A673 (cell line): ENCODE results near the gene ZC3H18.

Experiments
- EZH2 ChIP-seq: fragments of 200-600 bp; sonication (generic); IDR thresholded peaks from 2 replicates; pipeline ENCODE4 v1.6.1; 2017; ENCODE audit warnings: borderline replicate concordance, low read depth, mild to moderate bottlenecking, mixed read lengths, antibody characterized with exemption, low read length; ENCODE audit not compliant: poor library complexity, severe bottlenecking
- TF ChIP-seq, protein P1 (sequence below): fragments of 300-800, 200-600 bp; sonication (generic); conservative IDR thresholded peaks from 2 replicates; pipeline ENCODE4 v1.5.1; 2017; ENCODE audit warnings: low read depth, mild to moderate bottlenecking, antibody characterized with exemption, low read length, moderate library complexity, mixed read lengths

DNA sequence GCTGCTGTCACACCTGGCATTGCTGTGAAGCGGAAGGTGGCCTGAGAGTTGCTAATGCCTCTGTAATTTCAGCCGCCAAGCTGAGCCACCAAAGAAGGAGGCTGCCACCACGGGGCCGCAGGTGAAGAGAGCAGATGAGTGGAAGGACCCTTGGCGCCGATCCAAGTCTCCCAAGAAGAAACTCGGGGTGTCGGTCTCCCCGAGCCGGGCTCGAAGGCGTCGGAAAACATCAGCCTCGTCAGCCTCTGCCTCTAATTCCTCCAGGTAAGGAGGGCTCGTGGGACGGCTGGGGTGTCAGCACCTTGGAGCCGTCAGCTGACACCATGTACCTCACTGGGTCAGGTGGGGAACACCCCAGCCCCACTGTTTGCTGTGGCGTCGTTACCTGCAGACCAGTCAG is 51.9 kb downstream of the ZC3H18 start:
- TF ChIP-seq, protein P1, sequence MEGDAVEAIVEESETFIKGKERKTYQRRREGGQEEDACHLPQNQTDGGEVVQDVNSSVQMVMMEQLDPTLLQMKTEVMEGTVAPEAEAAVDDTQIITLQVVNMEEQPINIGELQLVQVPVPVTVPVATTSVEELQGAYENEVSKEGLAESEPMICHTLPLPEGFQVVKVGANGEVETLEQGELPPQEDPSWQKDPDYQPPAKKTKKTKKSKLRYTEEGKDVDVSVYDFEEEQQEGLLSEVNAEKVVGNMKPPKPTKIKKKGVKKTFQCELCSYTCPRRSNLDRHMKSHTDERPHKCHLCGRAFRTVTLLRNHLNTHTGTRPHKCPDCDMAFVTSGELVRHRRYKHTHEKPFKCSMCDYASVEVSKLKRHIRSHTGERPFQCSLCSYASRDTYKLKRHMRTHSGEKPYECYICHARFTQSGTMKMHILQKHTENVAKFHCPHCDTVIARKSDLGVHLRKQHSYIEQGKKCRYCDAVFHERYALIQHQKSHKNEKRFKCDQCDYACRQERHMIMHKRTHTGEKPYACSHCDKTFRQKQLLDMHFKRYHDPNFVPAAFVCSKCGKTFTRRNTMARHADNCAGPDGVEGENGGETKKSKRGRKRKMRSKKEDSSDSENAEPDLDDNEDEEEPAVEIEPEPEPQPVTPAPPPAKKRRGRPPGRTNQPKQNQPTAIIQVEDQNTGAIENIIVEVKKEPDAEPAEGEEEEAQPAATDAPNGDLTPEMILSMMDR, result no peak
- no peak for TF ChIP-seq EZH2
